ENCODE data around the gene MEGF6. TPM values are rescaled to one million over a fixed set of nuclear protein-coding genes. Genes with fewer than 3 reads are reported as not detected.

MEGF6 gene
- polyA plus RNA-seq, 12 donors: 6.0 to 59.7 (median 11.5) TPM; not detected in 1

GRCh38 chr1:3540876-3541275 lies 70.4 kb downstream of the MEGF6 start:
- DNase-seq: no peak

GRCh38 chr1:3539707-3540425 lies 71.4 kb downstream of the MEGF6 start:
- peak; percentile 57 for DNase-seq

GRCh38 chr1:3537359-3537758 lies 73.9 kb downstream of the MEGF6 start:
- DNase-seq: no peak

GRCh38 chr1:3536420-3537195 lies 74.7 kb downstream of the MEGF6 start:
- no peak for DNase-seq

- no peak for DNase-seq
Observed at GRCh38 chr1:3535732-3536131, 75.6 kb downstream of the MEGF6 start.

- no peak for DNase-seq
Observed at GRCh38 chr1:3534803-3535637, 76.3 kb downstream of the MEGF6 start.

GRCh38 chr1:3533067-3534048 lies 78.0 kb downstream of the MEGF6 start:
- DNase-seq: no peak

GRCh38 chr1:3531928-3532327 lies 79.4 kb downstream of the MEGF6 start:
- DNase-seq: no peak

GRCh38 chr1:3530926-3531818 lies 80.1 kb downstream of the MEGF6 start:
- DNase-seq: peak; percentile 49

- DNase-seq: no peak
Observed at GRCh38 chr1:3530086-3530925, 81.0 kb downstream of the MEGF6 start.

- DNase-seq: no peak
Observed at GRCh38 chr1:3529099-3529729, 82.1 kb downstream of the MEGF6 start.

GRCh38 chr1:3527774-3528173 lies 83.5 kb downstream of the MEGF6 start:
- DNase-seq: no peak

GRCh38 chr1:3525551-3526482 lies 85.5 kb downstream of the MEGF6 start:
- no peak for DNase-seq

GRCh38 chr1:3524556-3525203 lies 86.6 kb downstream of the MEGF6 start:
- DNase-seq: no peak

- DNase-seq: no peak
Observed at GRCh38 chr1:3523980-3524379, 87.3 kb downstream of the MEGF6 start.

GRCh38 chr1:3522564-3523265 lies 88.6 kb downstream of the MEGF6 start:
- DNase-seq: no peak

All from muscle of arm (tissue), 12 donors.